GM20431 (cell line): ENCODE measurements around the gene SYT15.
"Not testable (repeated sequence)": the region's sequence is repeated elsewhere in the genome, so short reads cannot be mapped to it uniquely, and the experiment has no call there.

ENCODE experiments used
- in situ Hi-C: fragments of 300-500 bp; cut with MseI, MboI; formaldehyde crosslinking; loops from one replicate; pipeline ENCODE4 v1.15.0; 2020; ENCODE audit warnings: low sequenced_read_pairs; ENCODE audit not compliant: unreplicated experiment

Gene SYT15

DNA sequence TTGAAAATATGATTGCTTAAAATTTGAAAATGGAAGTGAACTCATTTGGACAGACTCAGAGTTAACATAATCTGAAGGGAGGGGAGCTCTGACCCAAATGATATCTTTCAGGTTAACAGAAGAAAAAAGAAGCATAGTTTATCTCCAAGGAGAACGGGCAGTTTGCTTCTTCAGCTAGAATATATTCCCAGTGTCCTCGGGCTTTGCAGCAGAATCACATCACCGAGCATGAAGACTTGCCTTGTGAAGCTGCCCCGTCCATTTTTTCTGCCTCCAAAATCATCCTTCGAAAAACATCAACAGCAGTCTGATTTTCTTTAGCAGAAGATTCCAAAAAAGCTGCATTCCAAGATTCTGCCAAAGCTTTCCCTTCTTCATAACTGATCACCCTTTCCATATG, 55.8 kb downstream of the SYT15 start:
- in situ Hi-C loops, result not testable (repeated sequence)

DNA sequence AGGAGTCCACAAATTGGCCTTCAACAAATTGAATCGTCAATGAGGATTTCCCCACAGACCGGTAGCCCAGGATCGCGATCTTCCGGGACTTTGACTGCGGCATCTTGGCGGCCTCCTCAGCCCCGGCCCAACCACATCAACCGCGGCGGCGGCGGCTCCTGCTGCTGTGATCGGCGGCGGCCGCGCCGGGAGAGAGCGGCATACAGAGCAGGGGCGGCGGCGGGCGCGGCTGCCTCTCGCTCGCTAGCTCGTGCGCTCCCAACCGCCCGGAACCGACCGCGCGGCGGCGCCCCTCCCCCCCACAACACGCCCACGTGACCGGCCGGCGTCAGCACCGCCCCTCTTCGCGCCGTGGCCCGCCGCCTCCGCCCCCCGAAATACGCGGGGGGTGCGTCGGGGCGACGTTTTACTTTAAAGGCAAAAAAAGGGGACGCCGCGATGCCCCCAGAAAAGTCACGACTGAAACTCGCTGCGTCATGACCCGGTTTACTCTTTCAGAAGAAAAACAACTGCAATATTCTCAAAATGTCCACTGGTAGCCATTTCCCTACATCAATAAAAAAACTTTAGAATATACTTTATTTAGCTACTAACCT, 56.5 kb downstream of the SYT15 start:
- in situ Hi-C loops, result not testable (repeated sequence)

GRCh38 chr10:46640005-46640404, 61.1 kb downstream of the SYT15 start:
- in situ Hi-C loops, result not testable (repeated sequence)
